Right lobe of liver (tissue), 4 donors: Measurements from ENCODE around the gene ACTRT3.

Source experiments
- POLR2A ChIP-seq: fragments of 450-650 bp; IDR thresholded peaks from one replicate; pipeline ENCODE4 v1.6.1; 2017; ENCODE audit warnings: antibody characterized with exemption, mild to moderate bottlenecking
- TF ChIP-seq, protein P1 (sequence below), 4 donors: fragments of 200-600 bp in 3 of 4; fragments of 450-650 bp in 1 of 4; IDR thresholded peaks; one replicate each; pipeline versions ENCODE4 v1.5.1 to v1.8.0; 2016 to 2022; ENCODE audit warnings: antibody characterized with exemption in 4 of 4, mild to moderate bottlenecking in 2 of 4
- donor health status: DM: no; HTN: no; CAD: no.
- donor health status: DM: no; HTN: no; CAD: no.
- donor health status: DM: no; HTN: yes; CAD: no.

DNA sequence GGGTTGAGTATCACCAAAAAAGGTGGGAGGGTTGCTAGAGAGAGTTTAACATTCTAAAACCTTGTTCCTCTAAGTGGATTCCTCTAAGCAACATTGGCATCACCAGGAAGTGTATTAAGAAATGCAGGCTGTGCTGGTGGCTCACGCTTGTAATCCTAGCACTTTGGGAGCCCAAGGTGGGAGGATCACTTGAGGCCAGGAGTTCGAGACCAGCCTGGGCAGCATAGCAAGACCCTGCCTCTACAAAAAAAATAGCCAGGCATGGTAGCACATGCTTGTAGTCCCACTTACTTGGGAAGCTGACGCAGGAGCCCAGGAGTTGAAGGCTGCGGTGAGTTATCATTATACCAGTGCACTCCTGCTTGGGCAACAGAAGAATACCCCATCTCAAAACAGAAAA lies 8.5 kb upstream of the ACTRT3 start:
- TF ChIP-seq, protein P1, sequence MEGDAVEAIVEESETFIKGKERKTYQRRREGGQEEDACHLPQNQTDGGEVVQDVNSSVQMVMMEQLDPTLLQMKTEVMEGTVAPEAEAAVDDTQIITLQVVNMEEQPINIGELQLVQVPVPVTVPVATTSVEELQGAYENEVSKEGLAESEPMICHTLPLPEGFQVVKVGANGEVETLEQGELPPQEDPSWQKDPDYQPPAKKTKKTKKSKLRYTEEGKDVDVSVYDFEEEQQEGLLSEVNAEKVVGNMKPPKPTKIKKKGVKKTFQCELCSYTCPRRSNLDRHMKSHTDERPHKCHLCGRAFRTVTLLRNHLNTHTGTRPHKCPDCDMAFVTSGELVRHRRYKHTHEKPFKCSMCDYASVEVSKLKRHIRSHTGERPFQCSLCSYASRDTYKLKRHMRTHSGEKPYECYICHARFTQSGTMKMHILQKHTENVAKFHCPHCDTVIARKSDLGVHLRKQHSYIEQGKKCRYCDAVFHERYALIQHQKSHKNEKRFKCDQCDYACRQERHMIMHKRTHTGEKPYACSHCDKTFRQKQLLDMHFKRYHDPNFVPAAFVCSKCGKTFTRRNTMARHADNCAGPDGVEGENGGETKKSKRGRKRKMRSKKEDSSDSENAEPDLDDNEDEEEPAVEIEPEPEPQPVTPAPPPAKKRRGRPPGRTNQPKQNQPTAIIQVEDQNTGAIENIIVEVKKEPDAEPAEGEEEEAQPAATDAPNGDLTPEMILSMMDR (IDR thresholded peaks at IDR 0.05) = no peak
- no peak for TF ChIP-seq POLR2A
